Vagina (tissue), 2 donors: ENCODE data around the gene EFNB2. TPM values are rescaled to one million over a fixed set of nuclear protein-coding genes. Genes with fewer than 3 reads are reported as not detected.

Experiments
- DNase-seq, 2 donors: peaks; one replicate each; pipeline ENCODE4 v3.0.0-alpha.2; 2017; ENCODE audit errors: extremely low spot score in 2 of 2
- H3K27ac ChIP-seq: fragments of 200-600 bp; sonication (generic); one replicate; pipeline ENCODE4 v1.5.1; 2019
- H3K27me3 ChIP-seq: fragments of 200-600 bp; sonication (generic); one replicate; pipeline ENCODE4 v1.5.1; 2019
- H3K36me3 ChIP-seq, 2 donors: fragments of 200-600 bp; sonication (generic); one replicate each; pipeline ENCODE4 v1.5.1; 2017 to 2019
- H3K4me1 ChIP-seq: fragments of 200-600 bp; sonication (generic); one replicate; pipeline ENCODE4 v1.5.1; 2019
- H3K4me3 ChIP-seq, 2 donors: fragments of 200-600 bp; sonication (generic); 1 replicate in 1 of 2; 2 replicates in 1 of 2; pipeline ENCODE4 v1.5.1; 2016 to 2019
- H3K9me3 ChIP-seq: fragments of 200-600 bp; sonication (generic); one replicate; pipeline ENCODE4 v1.5.1; 2019
- POLR2A ChIP-seq, 2 donors: fragments of 450-650 bp; IDR thresholded peaks; one replicate each; pipeline ENCODE4 v1.6.1; 2017; ENCODE audit warnings: antibody characterized with exemption in 2 of 2, mild to moderate bottlenecking in 2 of 2, moderate library complexity in 2 of 2
- POLR2AphosphoS5 ChIP-seq, 2 donors: sonication (generic); formaldehyde crosslinking; IDR thresholded peaks; one replicate each; pipeline ENCODE4 v1.9.0; 2017; ENCODE audit warnings: antibody characterized with exemption in 2 of 2, mild to moderate bottlenecking in 2 of 2, low read depth in 1 of 2; ENCODE audit not compliant: insufficient read depth in 1 of 2
- intact Hi-C: fragments of 100-400 bp; cut with DNase I; formaldehyde crosslinking; loops from one replicate; pipeline ENCODE4 v1.15.1; 2023
- total RNA-seq: library from RNA; depleted of rRNA; stranded (reverse); fragments of >200 nt; gene quantifications from one replicate; pipeline ENCODE4 v1.2.3, GENCODE V29; 2016
- TF ChIP-seq, protein P1 (sequence below), 3 experiments: fragments of 450-650 bp in 2 of 3; fragments of 200-600 bp in 1 of 3; sonication (generic) in 1 of 3; IDR thresholded peaks; one replicate each; pipeline ENCODE4 v1.5.1; 2017 to 2019; ENCODE audit warnings: antibody characterized with exemption in 3 of 3, mild to moderate bottlenecking in 2 of 3, moderate library complexity in 2 of 3

The EFNB2 gene
- total RNA-seq, 1 donor from 2014 or later, result 17.9 TPM

DNA sequence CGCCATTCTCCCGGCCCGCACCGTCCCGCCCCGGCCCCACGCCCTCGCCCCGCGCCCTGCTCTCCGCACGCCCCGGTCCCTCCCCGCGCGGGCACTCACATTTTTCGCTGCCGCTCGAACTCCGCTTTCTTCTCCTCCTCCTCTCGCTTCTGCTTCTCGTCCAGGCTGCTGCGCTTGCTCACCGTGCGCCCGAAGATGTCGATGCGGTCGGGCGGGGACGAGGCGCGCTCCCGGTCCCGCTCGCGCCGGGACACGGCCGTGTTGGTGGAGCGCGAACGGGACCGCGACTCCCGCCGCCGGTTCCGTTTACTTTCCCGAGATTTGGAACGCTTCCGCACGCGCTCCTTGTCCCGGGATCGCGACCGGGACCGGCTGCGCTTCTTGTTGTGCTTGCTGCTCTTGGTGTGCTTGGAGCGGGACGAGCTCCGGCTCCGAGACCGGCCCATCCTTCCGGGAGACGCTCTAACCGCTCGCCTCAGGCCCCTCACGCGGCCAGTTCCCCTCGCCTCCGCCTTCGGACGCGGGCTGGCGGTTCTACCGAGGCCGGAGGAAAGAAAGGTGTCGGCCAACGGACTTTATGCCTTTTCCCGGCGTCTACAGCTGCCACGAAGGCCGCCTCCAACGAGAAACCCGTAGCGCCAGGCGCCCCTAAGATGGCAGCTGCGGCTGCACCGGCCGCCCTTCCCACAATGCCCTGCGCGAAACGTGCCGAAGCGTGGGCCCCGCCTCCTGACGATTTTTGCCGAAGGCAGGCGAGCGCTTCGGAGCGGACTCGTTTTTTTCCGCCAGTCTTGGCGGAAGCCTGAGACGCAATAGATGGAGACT lies 32.2 kb upstream of the EFNB2 start, which contains the start of gene ARGLU1:
Gene ARGLU1, minus strand, starts transcription at position 664 of the 825 bp plus-strand sequence. Its CDS starts 218 bp downstream, at position 446.
- peak within 1 kb of the TSS; percentile 97 for H3K27ac ChIP-seq
- H3K36me3 ChIP-seq, result no peaks in the 10 kb centered on the region
- peaks cover 47% of the 10 kb centered on the region for H3K4me1 ChIP-seq
- H3K9me3 ChIP-seq, result no peaks in the 10 kb centered on the region
- no peaks in the 10 kb centered on the region for H3K27me3 ChIP-seq
- H3K4me3 ChIP-seq, result peak within 1 kb of the TSS; percentile 94 to 99
- intact Hi-C loops, result no loop called here
- peak; percentile 97 to 100 for TF ChIP-seq POLR2AphosphoS5 (IDR thresholded peaks at IDR 0.05; ENCODE audit: insufficient read depth in 1 of 2, low read depth in 1 of 2)
- TF ChIP-seq POLR2A (IDR thresholded peaks at IDR 0.05), result peak; percentile 13 to 97
- TF ChIP-seq, protein P1, sequence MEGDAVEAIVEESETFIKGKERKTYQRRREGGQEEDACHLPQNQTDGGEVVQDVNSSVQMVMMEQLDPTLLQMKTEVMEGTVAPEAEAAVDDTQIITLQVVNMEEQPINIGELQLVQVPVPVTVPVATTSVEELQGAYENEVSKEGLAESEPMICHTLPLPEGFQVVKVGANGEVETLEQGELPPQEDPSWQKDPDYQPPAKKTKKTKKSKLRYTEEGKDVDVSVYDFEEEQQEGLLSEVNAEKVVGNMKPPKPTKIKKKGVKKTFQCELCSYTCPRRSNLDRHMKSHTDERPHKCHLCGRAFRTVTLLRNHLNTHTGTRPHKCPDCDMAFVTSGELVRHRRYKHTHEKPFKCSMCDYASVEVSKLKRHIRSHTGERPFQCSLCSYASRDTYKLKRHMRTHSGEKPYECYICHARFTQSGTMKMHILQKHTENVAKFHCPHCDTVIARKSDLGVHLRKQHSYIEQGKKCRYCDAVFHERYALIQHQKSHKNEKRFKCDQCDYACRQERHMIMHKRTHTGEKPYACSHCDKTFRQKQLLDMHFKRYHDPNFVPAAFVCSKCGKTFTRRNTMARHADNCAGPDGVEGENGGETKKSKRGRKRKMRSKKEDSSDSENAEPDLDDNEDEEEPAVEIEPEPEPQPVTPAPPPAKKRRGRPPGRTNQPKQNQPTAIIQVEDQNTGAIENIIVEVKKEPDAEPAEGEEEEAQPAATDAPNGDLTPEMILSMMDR (IDR thresholded peaks at IDR 0.05), result no peak
- DNase-seq, result peak; percentile 94 to 96

DNA sequence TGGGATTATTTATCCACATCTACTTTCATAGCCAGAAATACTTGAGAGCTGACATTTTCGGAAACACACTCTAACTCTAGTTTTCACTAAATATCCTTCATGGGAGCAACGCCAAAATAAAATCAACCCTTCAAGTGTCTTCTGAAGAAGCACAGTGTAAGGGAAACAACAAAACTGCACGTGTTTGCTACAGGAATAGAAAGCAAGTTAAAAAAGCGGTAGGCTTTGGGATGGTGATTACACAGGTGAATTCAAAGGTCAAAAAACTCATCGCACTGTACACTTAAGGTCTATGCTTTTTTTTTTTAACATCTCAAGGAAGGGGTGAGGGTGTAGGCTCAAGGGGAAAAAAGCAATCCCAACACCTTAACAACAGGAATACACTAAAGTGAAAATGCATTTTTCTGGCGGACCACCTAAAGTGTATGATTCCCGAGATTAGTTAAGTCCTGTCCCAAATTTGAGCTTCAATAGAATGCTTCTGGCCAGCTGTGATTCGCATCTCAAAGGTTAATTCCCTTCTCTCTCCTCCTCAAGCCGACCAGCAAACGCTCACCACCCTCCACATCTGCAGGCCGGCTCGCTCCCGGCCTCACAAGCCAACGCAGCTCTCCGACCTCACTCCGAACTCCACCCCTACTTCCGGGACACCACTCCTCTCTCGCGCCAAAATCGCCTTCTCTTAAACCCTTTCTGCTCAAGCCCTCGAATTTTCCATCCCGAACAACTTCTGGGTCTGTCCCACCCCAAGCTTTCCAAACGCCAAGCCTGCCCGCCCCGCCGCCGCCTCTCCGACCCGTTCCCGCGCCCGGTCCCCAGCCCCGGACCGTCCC lies 31.4 kb upstream of the EFNB2 start:
- H3K36me3 ChIP-seq, result no peaks in the 10 kb centered on the region
- intact Hi-C loops, result no loop called here
- no peak for DNase-seq
- H3K4me1 ChIP-seq, result peaks cover 55% of the 10 kb centered on the region
- no peak for TF ChIP-seq POLR2AphosphoS5 (IDR thresholded peaks at IDR 0.05; ENCODE audit: insufficient read depth in 1 of 2, low read depth in 1 of 2)
- no peak for TF ChIP-seq POLR2A (IDR thresholded peaks at IDR 0.05)
- TF ChIP-seq, protein P1 (IDR thresholded peaks at IDR 0.05), result no peak
- no peaks in the 10 kb centered on the region for H3K27me3 ChIP-seq
- peak overlapping the region; percentile 94 to 99 for H3K4me3 ChIP-seq
- peak overlapping the region; percentile 97 for H3K27ac ChIP-seq
- no peaks in the 10 kb centered on the region for H3K9me3 ChIP-seq

DNA sequence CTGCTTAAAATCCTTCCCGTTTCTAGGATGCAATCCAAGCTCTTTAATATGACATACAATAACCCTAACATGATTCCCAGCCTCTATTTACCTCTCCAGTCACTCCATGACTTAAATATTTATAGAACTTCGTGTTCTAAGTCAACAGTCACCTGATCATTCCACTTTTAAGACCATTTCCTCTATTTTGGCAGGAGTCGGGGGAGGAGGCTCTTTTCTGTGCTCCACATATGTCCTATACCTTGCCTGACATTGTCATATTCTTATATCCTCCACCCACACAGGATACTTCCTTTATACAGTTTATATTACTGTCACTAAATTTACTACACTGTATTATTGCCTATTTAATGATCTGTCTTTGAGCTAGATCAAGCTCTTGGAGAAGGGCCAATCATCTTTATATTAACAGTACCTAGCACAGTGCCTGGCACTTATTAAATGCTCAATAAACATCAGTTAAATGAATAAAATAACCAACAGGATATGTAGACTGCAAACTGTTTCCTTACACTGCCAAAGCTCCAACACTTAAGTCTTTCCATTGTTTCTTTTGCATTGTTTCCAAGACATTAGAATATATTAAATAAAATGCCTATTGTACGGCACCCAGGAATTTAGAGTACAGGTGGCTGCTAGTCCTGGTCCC lies 29.8 kb upstream of the EFNB2 start:
- TF ChIP-seq, protein P1 (IDR thresholded peaks at IDR 0.05), result no peak
- no peak for TF ChIP-seq POLR2A (IDR thresholded peaks at IDR 0.05)
- TF ChIP-seq POLR2AphosphoS5 (IDR thresholded peaks at IDR 0.05; ENCODE audit: insufficient read depth in 1 of 2, low read depth in 1 of 2), result no peak
- peak overlapping the region; percentile 24 for H3K27ac ChIP-seq
- H3K4me1 ChIP-seq, result peaks cover 70% of the 10 kb centered on the region
- intact Hi-C loops, result no loop called here
- H3K9me3 ChIP-seq, result no peaks in the 10 kb centered on the region
- no peaks in the 10 kb centered on the region for H3K36me3 ChIP-seq
- no peak for DNase-seq
- H3K4me3 ChIP-seq, result peak overlapping the region; percentile 94 to 99
- H3K27me3 ChIP-seq, result no peaks in the 10 kb centered on the region

DNA sequence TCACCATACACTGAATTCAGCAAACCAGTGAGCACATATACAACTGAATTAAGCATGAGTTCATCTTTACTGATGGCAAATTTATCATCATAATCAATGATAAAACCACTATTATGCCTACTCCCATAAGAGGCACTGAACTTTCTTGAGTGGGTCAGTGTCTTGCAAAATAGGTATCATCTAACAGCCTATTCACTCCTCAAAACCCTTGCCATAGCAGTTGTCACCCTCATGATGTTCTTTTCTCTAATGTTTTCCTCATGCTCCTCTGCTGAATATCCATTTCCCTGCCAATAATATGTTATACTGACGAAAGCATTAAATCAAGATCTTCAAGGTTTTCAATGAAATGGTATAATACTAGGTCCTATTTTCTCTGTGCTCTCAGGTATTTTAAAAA lies 26.8 kb upstream of the EFNB2 start:
- peaks cover 86% of the 10 kb centered on the region for H3K4me1 ChIP-seq
- TF ChIP-seq, protein P1 (IDR thresholded peaks at IDR 0.05), result no peak
- TF ChIP-seq POLR2AphosphoS5 (IDR thresholded peaks at IDR 0.05; ENCODE audit: insufficient read depth in 1 of 2, low read depth in 1 of 2) (no peak), POLR2A (IDR thresholded peaks at IDR 0.05) (no peak)
- H3K9me3 ChIP-seq, result no peaks in the 10 kb centered on the region
- peaks cover 0 to 18% of the 10 kb centered on the region in 2 donors for H3K36me3 ChIP-seq
- intact Hi-C loops, result no loop called here
- no peak for DNase-seq
- no peaks in the 10 kb centered on the region for H3K27me3 ChIP-seq
- no peak overlapping the region for H3K27ac ChIP-seq
- H3K4me3 ChIP-seq, result no peak overlapping the region
